ENCODE data around the gene FLNC. TPM values are rescaled to one million over a fixed set of nuclear protein-coding genes. Genes with fewer than 3 reads are reported as not detected.

Gene FLNC
- total RNA-seq, 4 donors from 2014 or later, result 3.0 to 27.3 (median 7.5) TPM

- DNase-seq, result no peak
- peak overlapping the region; percentile 48 to 81 (median 62) for H3K4me3 ChIP-seq
- peaks cover 22 to 63% (median 32%) of the 10 kb centered on the region in 3 donors for H3K4me1 ChIP-seq
- 36 to 86% methylated on average over 1 to 2 of the region's 30 CpGs for WGBS, 2 donors
- H3K27me3 ChIP-seq, result no peaks in the 10 kb centered on the region
- H3K9me3 ChIP-seq, result no peaks in the 10 kb centered on the region
- peak overlapping the region in 2 of 4 donors; percentile 76 to 83 for H3K27ac ChIP-seq
- intact Hi-C loops (cut with DNase I), result no loop called here
- H3K36me3 ChIP-seq, result peaks cover 0 to 18% (median 13%) of the 10 kb centered on the region in 3 donors
- no peak for TF ChIP-seq POLR2A (IDR thresholded peaks at IDR 0.05)
- TF ChIP-seq CTCF (IDR thresholded peaks at IDR 0.05), result no peak
Observed at GRCh38 chr7:128869944-128870285, 39.7 kb downstream of the FLNC start.

- intact Hi-C loops (cut with DNase I), result no loop called here
- H3K9me3 ChIP-seq, result no peaks in the 10 kb centered on the region
Observed at GRCh38 chr7:128871050-128871449, 40.8 kb downstream of the FLNC start.

GRCh38 chr7:128872394-128872824 is 42.2 kb downstream of the FLNC start:
- DNase-seq, result no peak
- Histone ChIP-seq H3K27ac (no peak overlapping the region), H3K4me1 (peaks cover 20 to 49% (median 26%) of the 10 kb centered on the region in 3 donors), H3K9me3 (no peaks in the 10 kb centered on the region), H3K4me3 (no peak overlapping the region), H3K27me3 (no peaks in the 10 kb centered on the region), H3K36me3 (no peaks in the 10 kb centered on the region)
- TF ChIP-seq POLR2A (IDR thresholded peaks at IDR 0.05) (no peak), CTCF (IDR thresholded peaks at IDR 0.05) (no peak)
- WGBS, 2 donors, result 83 to 90% methylated on average over 2 to 4 of the region's 13 CpGs
- intact Hi-C loops (cut with DNase I), result no loop called here

More at GRCh38 chr7:128871050-128871449, 40.8 kb downstream of the FLNC start:
- peaks cover 0 to 7% (median 5%) of the 10 kb centered on the region in 3 donors for H3K36me3 ChIP-seq
- no peak for DNase-seq
- H3K4me3 ChIP-seq, result no peak overlapping the region
- WGBS, 2 donors, result 97 to 100% methylated on average over 3 to 4 of the region's 5 CpGs
- no peak for TF ChIP-seq CTCF (IDR thresholded peaks at IDR 0.05)
- TF ChIP-seq POLR2A (IDR thresholded peaks at IDR 0.05), result no peak
- no peak overlapping the region for H3K27ac ChIP-seq
- no peaks in the 10 kb centered on the region for H3K27me3 ChIP-seq
- H3K4me1 ChIP-seq, result peaks cover 22 to 55% (median 32%) of the 10 kb centered on the region in 3 donors

- intact Hi-C loops (cut with DNase I), result no loop called here
- H3K36me3 ChIP-seq, result no peaks in the 10 kb centered on the region
- WGBS, 2 donors, result 84 to 100% methylated on average over 1 to 9 of the region's 9 CpGs
- TF ChIP-seq POLR2A (IDR thresholded peaks at IDR 0.05) (no peak), CTCF (IDR thresholded peaks at IDR 0.05) (no peak)
- no peaks in the 10 kb centered on the region for H3K27me3 ChIP-seq
- H3K27ac ChIP-seq, result no peak overlapping the region
- H3K4me1 ChIP-seq, result peaks cover 12 to 41% (median 19%) of the 10 kb centered on the region in 3 donors
- no peak for DNase-seq
- H3K4me3 ChIP-seq, result no peak overlapping the region
- no peaks in the 10 kb centered on the region for H3K9me3 ChIP-seq
Observed at GRCh38 chr7:128873234-128873633, 43.0 kb downstream of the FLNC start.

GRCh38 chr7:128874140-128875031 is 44.2 kb downstream of the FLNC start:
- H3K27me3 ChIP-seq, result no peaks in the 10 kb centered on the region
- no peaks in the 10 kb centered on the region for H3K36me3 ChIP-seq
- 37 to 58% methylated on average over 5 to 9 of the region's 22 CpGs for WGBS, 2 donors
- no peaks in the 10 kb centered on the region for H3K9me3 ChIP-seq
- TF ChIP-seq POLR2A (IDR thresholded peaks at IDR 0.05), result no peak
- TF ChIP-seq CTCF (IDR thresholded peaks at IDR 0.05), result no peak
- DNase-seq, result no peak
- no peak overlapping the region for H3K4me3 ChIP-seq
- peaks cover 7 to 29% (median 10%) of the 10 kb centered on the region in 3 donors for H3K4me1 ChIP-seq
- intact Hi-C loops (cut with DNase I), result no loop called here
- H3K27ac ChIP-seq, result no peak overlapping the region

Data from esophagus squamous epithelium (tissue), 5 donors.